ENCODE measurements around the gene ALG9. TPM values are rescaled to one million over a fixed set of nuclear protein-coding genes. Genes with fewer than 3 reads are reported as not detected.
A peak's percentile ranks its signal among the peaks of the same experiment; 100 is the strongest.

ALG9 gene
- total RNA-seq, 1 donor, result 49.7 TPM

DNA sequence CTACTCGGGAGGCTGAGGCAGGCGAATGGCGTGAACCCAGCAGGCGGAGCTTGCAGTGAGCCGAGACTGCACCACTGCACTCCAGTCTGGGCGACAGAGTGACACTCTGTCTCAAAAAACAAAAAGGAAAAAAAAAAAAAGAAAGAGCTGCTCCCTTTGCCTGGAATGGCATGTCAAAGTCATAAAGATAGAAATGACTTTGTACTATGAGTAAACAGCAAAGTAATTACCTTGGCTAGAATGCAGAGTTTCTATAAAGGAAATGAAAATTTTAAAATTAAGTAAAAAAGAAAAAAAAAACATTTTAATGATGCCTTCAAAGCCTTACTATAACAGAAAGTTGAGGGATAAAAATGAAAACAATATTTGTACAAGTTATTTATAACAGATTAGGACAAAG, 115.3 kb downstream of the ALG9 start:
- no peak overlapping the region for H3K4me3 ChIP-seq (ENCODE audit: low read depth, low read length)
- no peak for TF ChIP-seq CTCF (IDR thresholded peaks at IDR 0.05; ENCODE audit: insufficient read depth, low read depth, low read length)
- no peak for DNase-seq (ENCODE audit: low read depth)

DNA sequence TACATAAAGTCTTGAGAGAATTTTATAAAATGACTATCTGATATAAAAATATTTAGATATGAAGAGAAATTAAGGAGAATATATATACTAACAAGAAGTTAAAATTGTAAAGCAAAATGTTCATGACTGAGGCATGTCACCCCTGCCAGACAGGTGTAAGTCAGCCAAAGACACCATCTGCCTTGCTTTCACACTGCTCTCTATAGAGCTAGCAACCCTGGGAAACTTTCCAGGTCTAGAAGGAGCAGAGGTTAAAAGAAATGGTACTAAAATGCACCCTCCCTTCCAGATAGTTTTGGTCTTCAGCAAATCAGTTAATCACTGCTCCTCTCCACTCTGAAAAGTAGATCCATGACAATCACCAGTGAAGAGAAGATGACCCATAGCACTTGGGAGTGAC, 121.7 kb downstream of the ALG9 start:
- TF ChIP-seq CTCF (IDR thresholded peaks at IDR 0.05; ENCODE audit: insufficient read depth, low read depth, low read length), result no peak
- DNase-seq (ENCODE audit: low read depth), result no peak
- H3K4me3 ChIP-seq (ENCODE audit: low read depth, low read length), result no peak overlapping the region

- TF ChIP-seq CTCF (IDR thresholded peaks at IDR 0.05; ENCODE audit: insufficient read depth, low read depth, low read length), result no peak
- DNase-seq (ENCODE audit: low read depth), result no peak
- no peak overlapping the region for H3K4me3 ChIP-seq (ENCODE audit: low read depth, low read length)
Observed at GRCh38 chr11:111748035-111748804, 123.2 kb downstream of the ALG9 start.

GRCh38 chr11:111745719-111746504, 125.5 kb downstream of the ALG9 start:
- peak; percentile 65 for DNase-seq (ENCODE audit: low read depth)
- H3K4me3 ChIP-seq (ENCODE audit: low read depth, low read length), result no peak overlapping the region
- TF ChIP-seq CTCF (IDR thresholded peaks at IDR 0.05; ENCODE audit: insufficient read depth, low read depth, low read length), result no peak

- no peak for TF ChIP-seq CTCF (IDR thresholded peaks at IDR 0.05; ENCODE audit: insufficient read depth, low read depth, low read length)
- DNase-seq (ENCODE audit: low read depth), result no peak
- H3K4me3 ChIP-seq (ENCODE audit: low read depth, low read length), result no peak overlapping the region
Observed at GRCh38 chr11:111743700-111744099, 127.7 kb downstream of the ALG9 start.

DNA sequence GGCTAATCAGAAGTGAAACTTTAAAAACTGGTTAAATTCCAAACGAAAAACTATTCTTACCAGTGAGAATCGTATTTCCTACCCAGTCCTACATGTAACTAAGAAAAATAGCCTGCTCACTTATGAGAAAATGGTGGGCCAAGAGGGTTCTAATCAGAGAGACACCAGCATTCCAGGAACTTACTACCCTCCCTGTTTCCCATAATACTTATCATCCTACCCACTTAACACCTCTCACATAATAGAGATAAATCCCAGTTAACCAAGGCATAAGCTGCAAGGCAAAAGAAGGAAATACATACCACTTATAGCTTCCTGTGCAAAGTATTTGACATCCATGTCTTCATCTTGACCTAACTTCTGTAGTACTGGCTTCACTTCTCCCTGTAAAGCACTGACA, 129.6 kb downstream of the ALG9 start:
- no peak overlapping the region for H3K4me3 ChIP-seq (ENCODE audit: low read depth, low read length)
- TF ChIP-seq CTCF (IDR thresholded peaks at IDR 0.05; ENCODE audit: insufficient read depth, low read depth, low read length), result no peak
- no peak for DNase-seq (ENCODE audit: low read depth)
